PC-3 (cell line): ENCODE data around the gene CHID1. TPM values are rescaled to one million over a fixed set of nuclear protein-coding genes. Genes with fewer than 3 reads are reported as not detected.

ENCODE experiments used
- ATAC-seq: fragments of 200-7000 bp; cut with Tn5 transposase; 2 replicates; pipeline ENCODE4 v1.9.1; 2020; ENCODE audit warnings: mild to moderate bottlenecking, moderate library complexity
- BruUV-seq: library from RNA; stranded (reverse); fragments of 400-500 nt; replicated peaks from 2 replicates; lab custom pipeline; 2021; lab: Mats Ljungman, UMichigan
- CTCF ChIA-PET: fragments of 300-600 bp; sonication (Branson Sonifier 250); formaldehyde crosslinking; loops from one replicate; lab custom pipeline; 2022; ENCODE audit warnings: antibody characterized with exemption; lab: Charles Lee
- POLR2A ChIA-PET: fragments of 300-600 bp; sonication (Branson Sonifier 250); formaldehyde crosslinking; loops from one replicate; lab custom pipeline; 2022; ENCODE audit warnings: antibody characterized with exemption; ENCODE audit not compliant: unreplicated experiment; lab: Charles Lee
- DNase-seq: peaks from one replicate; pipeline ENCODE4 v3.0.0-alpha.2; 2015
- H2AFZ ChIP-seq: fragments of 300-600 bp; sonication (generic); 2 replicates; pipeline ENCODE4 v1.6.0; 2016; ENCODE audit warnings: antibody characterized with exemption, low read length
- H3F3A ChIP-seq: fragments of 300-600 bp; sonication (generic); one replicate; pipeline ENCODE4 v1.6.0; 2017; ENCODE audit warnings: antibody characterized with exemption, low read length, control low read depth, mild to moderate bottlenecking; ENCODE audit not compliant: unreplicated experiment
- H3K27ac ChIP-seq: fragments of 300-600 bp; sonication (generic); 2 replicates; pipeline ENCODE4 v1.5.1; 2016; ENCODE audit warnings: mild to moderate bottlenecking, low read length
- H3K27me3 ChIP-seq: fragments of 300-600 bp; sonication (generic); 2 replicates; pipeline ENCODE4 v1.6.1; 2016; ENCODE audit warnings: low read length, mixed read lengths
- H3K36me3 ChIP-seq: fragments of 300-600 bp; sonication (generic); 2 replicates; pipeline ENCODE4 v1.6.1; 2016; ENCODE audit warnings: low read depth, mixed run types, low read length, mixed read lengths
- H3K4me1 ChIP-seq: fragments of 300-600 bp; sonication (generic); 2 replicates; pipeline ENCODE4 v1.5.1; 2016; ENCODE audit warnings: low read length; ENCODE audit not compliant: insufficient read depth
- H3K4me2 ChIP-seq: fragments of 300-600 bp; sonication (generic); 2 replicates; pipeline ENCODE4 v1.6.0; 2016; ENCODE audit warnings: low read length
- H3K4me3 ChIP-seq: fragments of 300-600 bp; sonication (generic); 2 replicates; pipeline ENCODE4 v1.5.1; 2016; ENCODE audit warnings: mild to moderate bottlenecking, low read length, mixed read lengths
- H3K79me2 ChIP-seq: fragments of 300-600 bp; sonication (generic); 2 replicates; pipeline ENCODE4 v1.6.1; 2017; ENCODE audit warnings: low read length, mixed read lengths
- H3K9ac ChIP-seq: fragments of 300-600 bp; sonication (generic); 2 replicates; pipeline ENCODE4 v1.6.0; 2016; ENCODE audit warnings: mild to moderate bottlenecking, low read length
- H3K9me2 ChIP-seq: fragments of 300-600 bp; sonication (generic); replicated peaks from 2 replicates; pipeline ENCODE4 v1.6.1; 2016; ENCODE audit warnings: mixed run types, low read length, mixed read lengths
- H3K9me3 ChIP-seq: fragments of 300-600 bp; sonication (generic); 2 replicates; pipeline ENCODE4 v1.6.1; 2016; ENCODE audit warnings: low read length, mixed read lengths
- H4K20me1 ChIP-seq: fragments of 300-600 bp; sonication (generic); 2 replicates; pipeline ENCODE4 v1.6.1; 2016; ENCODE audit warnings: low read length, mixed read lengths
- CTCF ChIP-seq: fragments of 300-600 bp; sonication (generic); conservative IDR thresholded peaks from 2 replicates; pipeline ENCODE4 v1.5.1; 2017; ENCODE audit warnings: antibody characterized with exemption, low read depth, mild to moderate bottlenecking, low read length
- EZH2 ChIP-seq: fragments of 300-600 bp; sonication (generic); IDR thresholded peaks from one replicate; pipeline ENCODE4 v1.6.1; 2017; ENCODE audit warnings: antibody characterized with exemption, mild to moderate bottlenecking, low read length; ENCODE audit not compliant: unreplicated experiment
- EZH2phosphoT487 ChIP-seq: fragments of 300-600 bp; sonication (generic); IDR thresholded peaks from 2 replicates; pipeline ENCODE4 v1.6.1; 2018; ENCODE audit warnings: mild to moderate bottlenecking, antibody characterized with exemption, low read length, borderline replicate concordance
- intact Hi-C: fragments of 100-400 bp; cut with micrococcal nuclease; formaldehyde crosslinking; loops from 2 replicates; pipeline ENCODE4 v1.9.0; 2023
- total RNA-seq: library from RNA; depleted of rRNA; stranded (reverse); fragments of >200 nt; gene quantifications from 2 replicates; pipeline ENCODE4 v1.2.3, GENCODE V29; 2014

CHID1 gene
- total RNA-seq, 1 experiment from 2014 or later: 70.2 TPM

- no TSS peak for BruUV-seq
- Histone ChIP-seq H3K4me3 (no peak overlapping the region), H3K36me3 (peaks cover 16% of the 10 kb centered on the region), H3K9me3 (no peaks in the 10 kb centered on the region), H3K79me2 (peaks cover 27% of the 10 kb centered on the region), H3K4me2 (no peak overlapping the region), H3F3A (no peaks in the 10 kb centered on the region), H3K9me2 (no peaks in the 10 kb centered on the region), H3K4me1 (no peaks in the 10 kb centered on the region), H3K27me3 (no peaks in the 10 kb centered on the region), H3K9ac (no peak overlapping the region), H4K20me1 (no peaks in the 10 kb centered on the region), H3K27ac (no peak overlapping the region), H2AFZ (no peak overlapping the region)
- no peak for TF ChIP-seq EZH2
- no peak for TF ChIP-seq EZH2phosphoT487
- TF ChIP-seq CTCF: no peak
- ChIA-PET POLR2A (no interaction called here), CTCF (no interaction called here)
- intact Hi-C loops: no loop called here
- no peak for ATAC-seq
- no peak for DNase-seq
These were observed 35.4 kb upstream of the CHID1 start for GRCh38 chr11:945986-946385.

GRCh38 chr11:944711-945470 is 34.3 kb upstream of the CHID1 start:
- DNase-seq: no peak
- no peaks in the 10 kb centered on the region for H3K9me3 ChIP-seq
- no peak overlapping the region for H3K4me2 ChIP-seq
- H2AFZ ChIP-seq: no peak overlapping the region
- TF ChIP-seq EZH2: no peak
- H3F3A ChIP-seq: no peaks in the 10 kb centered on the region
- H4K20me1 ChIP-seq: 0 out of 2 replicates have a peak, but pooled peaks cover 6% of the 10 kb centered on the region
- BruUV-seq: no TSS peak
- peaks cover 16% of the 10 kb centered on the region for H3K36me3 ChIP-seq
- ATAC-seq: no peak
- H3K27me3 ChIP-seq: no peaks in the 10 kb centered on the region
- CTCF ChIA-PET: no interaction called here
- no peak overlapping the region for H3K27ac ChIP-seq
- POLR2A ChIA-PET: no interaction called here
- H3K9me2 ChIP-seq: no peaks in the 10 kb centered on the region
- H3K9ac ChIP-seq: no peak overlapping the region
- peaks cover 38% of the 10 kb centered on the region for H3K79me2 ChIP-seq
- H3K4me3 ChIP-seq: no peak overlapping the region
- H3K4me1 ChIP-seq: no peaks in the 10 kb centered on the region
- intact Hi-C loops: no loop called here

GRCh38 chr11:942823-943222 is 32.2 kb upstream of the CHID1 start:
- Histone ChIP-seq H3K27me3 (no peaks in the 10 kb centered on the region), H3K27ac (no peak overlapping the region), H3K9ac (no peak overlapping the region), H3K4me3 (no peak overlapping the region), H3K4me2 (no peak overlapping the region), H3F3A (no peaks in the 10 kb centered on the region), H3K4me1 (no peaks in the 10 kb centered on the region), H3K79me2 (peaks cover 59% of the 10 kb centered on the region), H4K20me1 (peaks cover 6% of the 10 kb centered on the region; the same call in 1 of the 2 replicates), H3K9me2 (no peaks in the 10 kb centered on the region), H2AFZ (no peak overlapping the region), H3K9me3 (no peaks in the 10 kb centered on the region), H3K36me3 (peaks cover 5% of the 10 kb centered on the region)
- DNase-seq (no peak), ATAC-seq (no peak)
- TF ChIP-seq CTCF (no peak), EZH2phosphoT487 (no peak), EZH2 (no peak)
- no TSS peak for BruUV-seq
- intact Hi-C loops: no loop called here
- POLR2A ChIA-PET: no interaction called here
- CTCF ChIA-PET: no interaction called here
